ENCODE results near the gene GAS6.

DNA sequence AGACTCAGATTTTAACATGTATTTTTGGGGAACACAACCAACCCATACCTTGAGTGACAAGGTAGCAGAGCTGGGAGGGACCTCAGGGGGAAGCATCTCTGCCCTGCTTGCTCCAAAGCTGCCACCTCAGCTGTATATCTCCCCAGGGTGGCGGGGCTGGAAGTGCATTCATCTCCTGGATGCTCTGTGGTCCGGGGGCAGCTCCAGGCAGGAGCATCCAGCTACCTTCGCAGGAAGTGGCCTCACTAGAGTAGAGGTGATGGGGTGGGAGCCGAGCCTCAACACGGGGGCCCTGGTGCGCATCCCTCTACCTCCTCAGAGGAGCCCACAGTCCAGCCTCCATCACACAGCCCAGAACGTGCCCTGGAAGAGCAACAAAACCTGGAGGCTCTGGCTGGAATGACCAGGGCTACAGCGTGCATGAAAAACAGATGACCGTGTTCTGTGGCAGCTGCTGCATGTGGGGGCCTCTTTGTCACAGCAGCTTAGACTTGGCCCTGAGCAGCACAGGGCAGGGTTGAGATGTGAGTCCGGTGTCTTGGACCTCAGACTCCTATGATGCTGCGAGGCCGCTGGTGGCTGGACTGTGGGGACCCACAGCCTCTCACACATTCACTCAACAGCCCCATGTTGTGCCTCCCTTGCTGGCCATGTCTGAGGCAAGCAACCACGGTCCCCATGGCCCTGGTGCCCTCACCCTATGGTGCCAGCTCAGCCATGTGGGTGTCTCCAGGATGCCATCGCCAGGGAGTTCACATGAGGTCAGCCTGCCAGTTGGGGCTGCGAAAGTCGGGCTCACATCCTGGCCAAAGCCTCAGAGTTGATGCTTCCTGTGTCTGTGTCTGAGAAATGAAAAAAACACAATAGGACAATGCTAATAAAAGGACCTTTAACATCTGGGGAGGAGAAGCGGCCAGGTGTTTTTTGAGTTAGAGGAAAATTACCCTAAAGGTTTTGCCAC lies 17.1 kb upstream of the GAS6 start:
- TF ChIP-seq, protein P1, sequence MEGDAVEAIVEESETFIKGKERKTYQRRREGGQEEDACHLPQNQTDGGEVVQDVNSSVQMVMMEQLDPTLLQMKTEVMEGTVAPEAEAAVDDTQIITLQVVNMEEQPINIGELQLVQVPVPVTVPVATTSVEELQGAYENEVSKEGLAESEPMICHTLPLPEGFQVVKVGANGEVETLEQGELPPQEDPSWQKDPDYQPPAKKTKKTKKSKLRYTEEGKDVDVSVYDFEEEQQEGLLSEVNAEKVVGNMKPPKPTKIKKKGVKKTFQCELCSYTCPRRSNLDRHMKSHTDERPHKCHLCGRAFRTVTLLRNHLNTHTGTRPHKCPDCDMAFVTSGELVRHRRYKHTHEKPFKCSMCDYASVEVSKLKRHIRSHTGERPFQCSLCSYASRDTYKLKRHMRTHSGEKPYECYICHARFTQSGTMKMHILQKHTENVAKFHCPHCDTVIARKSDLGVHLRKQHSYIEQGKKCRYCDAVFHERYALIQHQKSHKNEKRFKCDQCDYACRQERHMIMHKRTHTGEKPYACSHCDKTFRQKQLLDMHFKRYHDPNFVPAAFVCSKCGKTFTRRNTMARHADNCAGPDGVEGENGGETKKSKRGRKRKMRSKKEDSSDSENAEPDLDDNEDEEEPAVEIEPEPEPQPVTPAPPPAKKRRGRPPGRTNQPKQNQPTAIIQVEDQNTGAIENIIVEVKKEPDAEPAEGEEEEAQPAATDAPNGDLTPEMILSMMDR (IDR thresholded peaks at IDR 0.05): no peak
- no peak for TF ChIP-seq POLR2A (IDR thresholded peaks at IDR 0.05)
- TF ChIP-seq EP300 (IDR thresholded peaks at IDR 0.05; ENCODE audit: low read depth): no peak

Measured in transverse colon (tissue), 3 donors.